Measurements from ENCODE around the gene AKR1E2.

AKR1E2 gene

DNA sequence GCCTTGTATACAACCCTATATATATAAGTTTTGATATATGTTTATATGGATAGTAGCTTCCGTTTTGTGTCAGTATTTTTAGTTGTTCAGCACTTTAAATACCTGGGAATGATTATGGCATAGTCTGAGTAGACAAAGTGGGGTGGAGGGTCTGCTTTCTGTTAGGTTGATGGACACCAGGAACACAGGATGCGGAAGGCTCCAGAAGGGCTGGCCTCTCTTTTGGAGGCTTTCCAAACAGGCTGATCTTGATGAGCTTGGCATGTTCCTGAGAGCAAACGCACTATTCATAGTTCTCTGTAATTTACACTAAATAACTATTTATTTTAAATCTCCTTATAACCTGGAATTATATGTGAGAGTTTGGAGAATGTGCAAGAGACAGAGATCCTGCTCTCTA, 12.7 kb downstream of the AKR1E2 start:
- DNase-seq (ENCODE audit: low read depth): no peak
- H3K4me3 ChIP-seq (ENCODE audit: low read length): no peak overlapping the region
- TF ChIP-seq, protein P1, sequence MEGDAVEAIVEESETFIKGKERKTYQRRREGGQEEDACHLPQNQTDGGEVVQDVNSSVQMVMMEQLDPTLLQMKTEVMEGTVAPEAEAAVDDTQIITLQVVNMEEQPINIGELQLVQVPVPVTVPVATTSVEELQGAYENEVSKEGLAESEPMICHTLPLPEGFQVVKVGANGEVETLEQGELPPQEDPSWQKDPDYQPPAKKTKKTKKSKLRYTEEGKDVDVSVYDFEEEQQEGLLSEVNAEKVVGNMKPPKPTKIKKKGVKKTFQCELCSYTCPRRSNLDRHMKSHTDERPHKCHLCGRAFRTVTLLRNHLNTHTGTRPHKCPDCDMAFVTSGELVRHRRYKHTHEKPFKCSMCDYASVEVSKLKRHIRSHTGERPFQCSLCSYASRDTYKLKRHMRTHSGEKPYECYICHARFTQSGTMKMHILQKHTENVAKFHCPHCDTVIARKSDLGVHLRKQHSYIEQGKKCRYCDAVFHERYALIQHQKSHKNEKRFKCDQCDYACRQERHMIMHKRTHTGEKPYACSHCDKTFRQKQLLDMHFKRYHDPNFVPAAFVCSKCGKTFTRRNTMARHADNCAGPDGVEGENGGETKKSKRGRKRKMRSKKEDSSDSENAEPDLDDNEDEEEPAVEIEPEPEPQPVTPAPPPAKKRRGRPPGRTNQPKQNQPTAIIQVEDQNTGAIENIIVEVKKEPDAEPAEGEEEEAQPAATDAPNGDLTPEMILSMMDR (conservative IDR thresholded peaks at IDR 0.05; ENCODE audit: low read length): no peak

DNA sequence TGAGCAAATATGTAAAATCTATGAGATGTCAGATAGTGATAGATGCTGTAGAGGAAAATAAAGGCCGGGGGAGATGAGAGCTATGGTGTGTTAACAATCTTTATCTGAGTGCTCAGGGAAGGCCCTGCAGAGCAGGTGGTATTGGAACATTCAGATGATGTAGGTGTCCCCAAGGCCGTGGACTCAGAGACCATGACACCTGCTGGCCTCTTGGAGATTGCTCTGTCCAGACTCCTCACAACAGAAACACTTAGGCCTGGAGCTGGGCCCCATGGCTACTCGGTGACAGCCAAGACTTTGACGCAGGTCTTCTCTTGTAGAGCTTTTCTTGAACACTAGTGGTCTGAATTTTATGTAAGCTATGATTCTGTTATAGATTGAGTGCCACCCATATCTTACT, 13.3 kb downstream of the AKR1E2 start:
- DNase-seq (ENCODE audit: low read depth): no peak
- TF ChIP-seq, protein P1 (conservative IDR thresholded peaks at IDR 0.05; ENCODE audit: low read length): no peak; the same call in 1 of the 2 replicates
- no peak overlapping the region for H3K4me3 ChIP-seq (ENCODE audit: low read length)

DNA sequence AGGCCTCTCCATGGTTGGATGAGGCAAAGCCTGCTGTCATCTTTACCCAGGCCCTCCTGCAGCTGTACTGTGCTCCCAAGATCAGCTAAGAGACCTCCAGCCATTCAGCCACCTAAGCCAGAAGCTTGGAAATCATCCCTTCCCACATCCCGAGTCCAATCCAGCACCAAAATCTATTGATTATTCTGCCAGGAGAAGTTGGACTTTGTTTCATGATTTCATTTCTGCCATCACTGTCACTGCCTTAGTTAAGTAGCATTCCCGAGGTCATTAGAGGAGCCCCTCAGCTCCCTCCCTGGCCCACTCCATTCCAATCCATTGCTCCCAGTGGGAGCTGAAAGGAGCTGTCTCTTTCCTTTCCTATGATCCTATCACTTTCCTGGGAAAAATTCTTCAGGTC, 14.1 kb downstream of the AKR1E2 start:
- DNase-seq (ENCODE audit: low read depth): no peak
- TF ChIP-seq, protein P1 (conservative IDR thresholded peaks at IDR 0.05; ENCODE audit: low read length): no peak
- no peak overlapping the region for H3K4me3 ChIP-seq (ENCODE audit: low read length)

DNA sequence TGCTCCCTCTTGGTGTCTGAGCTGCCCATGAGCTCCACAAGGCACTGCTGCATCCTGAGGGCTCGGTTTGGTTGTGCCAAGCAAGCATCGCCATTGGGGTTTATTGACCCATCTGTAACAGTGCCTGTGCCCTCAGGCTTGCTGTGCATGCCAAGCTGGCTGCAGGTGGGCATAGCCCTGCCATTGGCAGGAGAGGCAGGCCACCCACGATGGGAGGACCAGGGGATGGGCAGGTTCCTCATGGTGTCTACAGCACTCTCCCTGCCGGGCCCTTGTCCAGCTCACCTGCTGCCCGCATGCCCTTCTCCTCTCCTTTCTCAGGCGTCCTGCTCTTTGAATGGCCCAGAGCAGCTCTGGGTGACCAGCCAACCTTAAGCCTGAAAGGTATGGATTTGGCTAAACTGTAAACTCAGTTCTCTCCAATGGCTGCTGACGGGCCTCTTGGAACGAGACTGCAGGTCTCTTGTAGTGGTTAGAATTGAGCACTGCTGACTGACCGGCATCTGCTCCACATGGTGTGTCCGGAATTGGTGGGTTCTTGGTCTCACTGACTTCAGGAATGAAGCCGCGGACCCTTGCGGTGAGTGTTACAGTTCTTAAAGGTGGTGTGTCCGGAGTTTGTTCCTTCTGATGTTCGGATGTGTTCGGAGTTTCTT, 17.6 kb downstream of the AKR1E2 start:
- TF ChIP-seq, protein P1 (conservative IDR thresholded peaks at IDR 0.05; ENCODE audit: low read length): no peak
- DNase-seq (ENCODE audit: low read depth): no peak
- H3K4me3 ChIP-seq (ENCODE audit: low read length): no peak overlapping the region

DNA sequence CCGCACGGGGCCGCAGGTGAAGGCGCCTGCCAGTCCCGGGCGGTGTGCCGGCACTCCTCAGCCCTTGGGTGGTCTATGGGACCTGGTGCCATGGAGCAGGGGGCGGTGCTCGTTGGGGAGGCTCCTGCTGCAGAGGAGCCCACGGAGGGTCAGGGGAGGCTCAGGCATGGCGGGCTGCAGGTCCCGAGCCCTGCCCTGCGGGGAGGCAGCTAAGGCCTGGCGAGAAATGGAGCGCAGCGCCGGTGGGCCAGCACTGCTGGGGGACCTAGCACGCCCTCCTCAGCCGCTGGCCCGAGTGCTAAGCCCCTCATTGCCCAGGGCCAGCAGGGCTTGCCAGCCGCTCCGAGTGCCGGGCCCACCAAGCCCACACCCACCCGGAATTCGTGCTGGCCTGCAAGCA, 18.9 kb downstream of the AKR1E2 start:
- TF ChIP-seq, protein P1 (conservative IDR thresholded peaks at IDR 0.05; ENCODE audit: low read length): no peak
- DNase-seq (ENCODE audit: low read depth): no peak
- H3K4me3 ChIP-seq (ENCODE audit: low read length): no peak overlapping the region

DNA sequence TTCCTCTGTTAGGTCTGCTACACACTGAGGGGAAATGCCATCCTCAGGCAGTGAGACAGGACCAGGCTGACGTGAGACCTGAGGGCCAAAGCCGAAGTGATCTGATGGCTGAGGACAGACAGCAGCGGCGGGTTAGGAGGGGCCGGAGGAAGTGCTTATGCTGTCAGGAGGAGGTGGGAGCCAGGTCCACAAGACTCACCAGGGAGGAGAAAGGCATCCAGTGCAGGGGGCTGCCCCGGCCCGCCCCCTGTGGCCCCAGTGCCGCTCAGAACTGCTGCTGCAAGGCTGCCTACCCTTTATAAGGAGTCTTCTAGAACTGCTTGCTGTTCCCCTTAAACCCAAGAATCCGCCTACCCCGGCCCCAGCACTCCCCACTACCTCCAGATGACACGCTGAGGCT, 19.8 kb downstream of the AKR1E2 start:
- DNase-seq (ENCODE audit: low read depth): no peak
- TF ChIP-seq, protein P1 (conservative IDR thresholded peaks at IDR 0.05; ENCODE audit: low read length): no peak
- H3K4me3 ChIP-seq (ENCODE audit: low read length): no peak overlapping the region

DNA sequence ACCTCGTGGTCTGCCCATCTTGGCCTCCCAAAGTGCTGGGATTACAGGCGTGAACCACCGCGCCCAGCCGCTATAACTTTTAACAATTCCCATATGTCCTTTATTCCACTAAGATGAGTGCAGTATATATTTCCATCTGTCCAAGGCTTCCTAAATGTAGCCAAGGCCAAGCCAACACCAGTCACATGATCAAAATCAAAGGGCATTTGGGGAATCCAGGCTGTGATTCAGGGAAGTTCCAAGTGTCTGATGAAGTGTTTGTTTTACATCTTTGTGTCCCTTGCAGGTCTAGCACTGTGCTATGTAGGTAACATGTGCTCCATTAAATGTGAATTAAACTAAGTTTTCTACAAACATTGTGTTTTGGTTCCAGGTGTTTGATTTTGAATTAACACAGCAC, 20.8 kb downstream of the AKR1E2 start:
- TF ChIP-seq, protein P1 (conservative IDR thresholded peaks at IDR 0.05; ENCODE audit: low read length): no peak
- no peak for DNase-seq (ENCODE audit: low read depth)
- no peak overlapping the region for H3K4me3 ChIP-seq (ENCODE audit: low read length)

Measured in AG10803 (cell line).